ENCODE data around the gene CTXN3. TPM values are rescaled to one million over a fixed set of nuclear protein-coding genes. Genes with fewer than 3 reads are reported as not detected.

CTXN3 gene
- total RNA-seq, 2 donors from 2014 or later = not detected

DNA sequence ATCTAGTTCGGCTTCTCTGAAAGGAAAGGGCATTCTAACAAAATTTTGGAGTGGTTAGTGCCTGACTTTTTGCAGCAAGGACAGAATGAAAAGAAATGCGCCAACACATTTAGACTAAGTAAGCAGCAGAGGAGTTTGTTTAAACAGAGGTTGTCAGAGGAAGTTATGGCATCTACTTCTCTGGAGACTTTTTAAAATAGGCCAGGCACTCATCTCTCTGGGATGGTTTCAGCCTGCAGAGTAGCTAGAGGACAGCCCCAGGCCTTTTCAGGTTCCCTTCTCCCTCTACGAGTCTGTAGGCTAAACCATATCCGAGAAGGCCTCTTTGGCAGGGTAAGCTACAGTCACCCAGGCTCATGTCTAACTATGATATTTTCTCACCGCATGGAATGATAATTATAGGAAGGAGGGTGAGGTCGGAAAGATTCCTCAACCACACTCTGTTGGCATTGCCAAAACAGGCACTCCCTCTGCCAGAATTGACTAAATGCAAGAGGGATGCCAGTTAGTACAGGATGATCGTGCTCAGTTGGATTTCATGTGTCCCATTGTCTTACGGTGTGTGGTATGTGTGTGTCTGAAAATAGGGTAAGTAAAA, 1.4 kb upstream of the CTXN3 start:
- Histone ChIP-seq H3K9me3 (no peaks in the 10 kb centered on the region), H3K36me3 (replicated peaks in 1 of 2; ENCODE audit: insufficient read depth in 1 of 2, low read depth in 2 of 2) (no peaks in the 10 kb centered on the region), H3K27ac (no peak overlapping the region), H3K27me3 (no peaks in the 10 kb centered on the region), H3K4me3 (no peak overlapping the region), H3K4me1 (no peaks in the 10 kb centered on the region)
- intact Hi-C loops (cut with DNase I) = no loop called here
- TF ChIP-seq, protein P1, sequence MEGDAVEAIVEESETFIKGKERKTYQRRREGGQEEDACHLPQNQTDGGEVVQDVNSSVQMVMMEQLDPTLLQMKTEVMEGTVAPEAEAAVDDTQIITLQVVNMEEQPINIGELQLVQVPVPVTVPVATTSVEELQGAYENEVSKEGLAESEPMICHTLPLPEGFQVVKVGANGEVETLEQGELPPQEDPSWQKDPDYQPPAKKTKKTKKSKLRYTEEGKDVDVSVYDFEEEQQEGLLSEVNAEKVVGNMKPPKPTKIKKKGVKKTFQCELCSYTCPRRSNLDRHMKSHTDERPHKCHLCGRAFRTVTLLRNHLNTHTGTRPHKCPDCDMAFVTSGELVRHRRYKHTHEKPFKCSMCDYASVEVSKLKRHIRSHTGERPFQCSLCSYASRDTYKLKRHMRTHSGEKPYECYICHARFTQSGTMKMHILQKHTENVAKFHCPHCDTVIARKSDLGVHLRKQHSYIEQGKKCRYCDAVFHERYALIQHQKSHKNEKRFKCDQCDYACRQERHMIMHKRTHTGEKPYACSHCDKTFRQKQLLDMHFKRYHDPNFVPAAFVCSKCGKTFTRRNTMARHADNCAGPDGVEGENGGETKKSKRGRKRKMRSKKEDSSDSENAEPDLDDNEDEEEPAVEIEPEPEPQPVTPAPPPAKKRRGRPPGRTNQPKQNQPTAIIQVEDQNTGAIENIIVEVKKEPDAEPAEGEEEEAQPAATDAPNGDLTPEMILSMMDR (IDR thresholded peaks at IDR 0.05) = no peak
- no peak for TF ChIP-seq POLR2A (IDR thresholded peaks at IDR 0.05)
- DNase-seq = no peak
- no peak for ATAC-seq
- WGBS, 2 donors = 91% methylated on average over 8 of the region's 8 CpGs

DNA sequence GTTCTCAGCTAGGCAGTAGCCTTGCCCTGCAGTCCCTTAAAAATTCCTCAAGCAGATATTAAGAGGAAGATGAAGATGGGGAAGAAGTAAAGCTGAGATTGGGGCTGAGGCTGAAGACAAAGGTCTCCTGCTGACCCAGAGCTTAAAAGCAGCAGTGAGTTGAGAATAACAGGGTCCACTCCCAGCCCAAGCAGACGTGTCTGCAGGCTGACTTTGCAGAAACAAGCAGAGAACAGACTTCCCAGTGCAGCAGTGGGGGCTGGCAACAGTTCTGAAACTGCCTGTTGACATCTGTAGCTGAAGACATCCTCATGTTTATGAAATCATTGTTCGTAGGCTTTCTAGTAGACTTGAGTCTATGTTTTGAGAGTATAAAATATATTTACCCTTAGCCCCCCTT, 1.1 kb downstream of the CTXN3 start:
- no peaks in the 10 kb centered on the region for H3K9me3 ChIP-seq
- H3K4me3 ChIP-seq = no peak overlapping the region
- H3K4me1 ChIP-seq = no peaks in the 10 kb centered on the region
- 37 to 40% methylated on average over 2 of the region's 2 CpGs for WGBS, 2 donors
- no peak overlapping the region for H3K27ac ChIP-seq
- DNase-seq (no peak), ATAC-seq (no peak)
- H3K36me3 ChIP-seq (replicated peaks in 1 of 2; ENCODE audit: insufficient read depth in 1 of 2, low read depth in 2 of 2) = no peaks in the 10 kb centered on the region
- H3K27me3 ChIP-seq = no peaks in the 10 kb centered on the region
- intact Hi-C loops (cut with DNase I) = no loop called here
- TF ChIP-seq, protein P1 (IDR thresholded peaks at IDR 0.05) = no peak
- TF ChIP-seq POLR2A (IDR thresholded peaks at IDR 0.05) = no peak

DNA sequence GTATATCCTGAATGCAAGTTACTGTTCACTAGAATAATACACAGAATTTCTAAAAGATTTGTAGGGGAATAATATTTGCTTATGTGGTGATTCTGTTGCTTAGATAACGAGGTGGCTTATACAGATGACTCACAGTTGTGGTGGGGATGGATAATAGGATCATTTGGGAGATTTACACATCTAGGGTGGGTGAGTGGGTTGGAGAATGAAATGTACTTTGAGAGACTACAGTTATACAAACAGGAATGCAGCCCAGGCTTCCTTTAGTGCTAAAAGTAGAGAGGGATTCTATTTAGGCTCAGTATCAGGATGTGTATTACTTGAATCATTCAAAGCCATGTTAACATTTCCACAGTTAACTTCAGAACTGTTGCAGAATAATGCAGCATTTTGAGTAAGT, 1.8 kb downstream of the CTXN3 start:
- 67 to 68% methylated on average over 1 of the region's 1 CpG for WGBS, 2 donors
- no peaks in the 10 kb centered on the region for H3K4me1 ChIP-seq
- intact Hi-C loops (cut with DNase I) = no loop called here
- H3K27ac ChIP-seq = no peak overlapping the region
- no peaks in the 10 kb centered on the region for H3K27me3 ChIP-seq
- H3K4me3 ChIP-seq = no peak overlapping the region
- TF ChIP-seq, protein P1 (IDR thresholded peaks at IDR 0.05) = no peak
- TF ChIP-seq POLR2A (IDR thresholded peaks at IDR 0.05) = no peak
- no peaks in the 10 kb centered on the region for H3K36me3 ChIP-seq (replicated peaks in 1 of 2; ENCODE audit: insufficient read depth in 1 of 2, low read depth in 2 of 2)
- DNase-seq (no peak), ATAC-seq (no peak)
- H3K9me3 ChIP-seq = no peaks in the 10 kb centered on the region

DNA sequence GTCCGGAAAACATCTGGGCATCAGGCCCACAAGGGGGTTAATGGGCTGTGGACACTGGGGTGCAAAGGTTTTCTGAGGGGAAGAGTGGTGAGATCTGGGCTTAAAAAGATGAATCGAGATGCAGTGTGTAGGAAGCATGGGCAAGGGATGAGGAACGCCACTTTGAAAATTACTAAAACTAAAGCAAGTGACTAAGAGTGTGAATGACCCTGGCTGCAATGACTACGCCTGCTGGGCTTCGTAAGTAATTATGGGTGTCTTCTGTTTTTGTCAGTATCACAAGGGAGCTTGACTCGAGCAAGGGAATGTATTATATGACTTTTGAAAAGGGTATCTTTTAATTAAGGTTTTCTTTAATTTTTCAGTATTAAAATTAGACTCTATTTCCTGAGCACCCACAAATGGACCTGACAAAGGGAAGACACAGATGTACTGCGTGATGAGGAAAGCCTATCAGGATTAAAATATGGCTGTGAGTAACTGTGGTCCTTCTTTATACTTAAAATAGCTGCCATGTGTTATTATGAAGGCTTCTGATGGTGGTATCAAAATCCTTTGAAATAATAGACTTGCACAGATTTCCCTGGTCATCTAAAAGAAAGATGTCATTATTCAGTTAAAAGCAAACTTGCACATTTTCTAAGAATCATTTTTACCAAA, 4.2 kb downstream of the CTXN3 start:
- 81 to 88% methylated on average over 7 of the region's 7 CpGs for WGBS, 2 donors
- Histone ChIP-seq H3K9me3 (no peaks in the 10 kb centered on the region), H3K36me3 (replicated peaks in 1 of 2; ENCODE audit: insufficient read depth in 1 of 2, low read depth in 2 of 2) (no peaks in the 10 kb centered on the region), H3K4me1 (no peaks in the 10 kb centered on the region), H3K4me3 (no peak overlapping the region), H3K27ac (no peak overlapping the region), H3K27me3 (no peaks in the 10 kb centered on the region)
- TF ChIP-seq, protein P1 (IDR thresholded peaks at IDR 0.05) = no peak
- TF ChIP-seq POLR2A (IDR thresholded peaks at IDR 0.05) = no peak
- DNase-seq = no peak
- intact Hi-C loops (cut with DNase I) = no loop called here
- no peak for ATAC-seq

DNA sequence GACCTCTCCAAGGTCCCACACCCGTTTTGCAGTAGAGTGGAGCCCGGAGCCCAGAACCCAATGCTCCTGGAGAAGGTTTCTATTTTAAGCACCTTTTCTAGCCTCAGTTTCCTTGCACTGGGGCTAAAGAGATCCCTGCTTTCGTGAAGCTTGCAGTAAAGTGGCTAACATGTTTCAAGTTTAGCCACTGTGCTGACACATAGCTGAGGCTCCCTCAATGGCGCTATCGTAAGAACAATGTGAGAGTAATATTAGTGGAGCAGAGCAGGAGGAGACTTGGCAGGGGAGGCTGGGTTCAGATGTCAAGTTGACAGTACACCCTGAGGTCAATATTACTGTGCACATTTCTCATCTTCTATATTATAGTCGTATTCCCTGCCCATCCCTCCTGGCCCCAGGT, 7.9 kb downstream of the CTXN3 start:
- no peaks in the 10 kb centered on the region for H3K27me3 ChIP-seq
- DNase-seq (no peak), ATAC-seq (no peak)
- intact Hi-C loops (cut with DNase I) = no loop called here
- H3K36me3 ChIP-seq (replicated peaks in 1 of 2; ENCODE audit: insufficient read depth in 1 of 2, low read depth in 2 of 2) = no peaks in the 10 kb centered on the region
- WGBS, 2 donors = 76 to 78% methylated on average over 6 of the region's 6 CpGs
- no peak overlapping the region for H3K4me3 ChIP-seq
- TF ChIP-seq, protein P1 (IDR thresholded peaks at IDR 0.05) = no peak
- no peak for TF ChIP-seq POLR2A (IDR thresholded peaks at IDR 0.05)
- no peaks in the 10 kb centered on the region for H3K4me1 ChIP-seq
- no peaks in the 10 kb centered on the region for H3K9me3 ChIP-seq
- no peak overlapping the region for H3K27ac ChIP-seq
